Neural crest cell (in vitro differentiated cells): Measurements from ENCODE around the gene ZNF609. TPM values are rescaled to one million over a fixed set of nuclear protein-coding genes. Genes with fewer than 3 reads are reported as not detected.
A peak's percentile ranks its signal among the peaks of the same experiment; 100 is the strongest.

Experiments
- DNase-seq: peaks from one replicate; pipeline ENCODE4 v3.0.0; 2021; ENCODE audit warnings: low read depth, mixed read lengths, low spot score
- H3K27ac Mint-ChIP-seq: one replicate; pipeline ENCODE4 v1.8.0; 2021; ENCODE audit warnings: mild to moderate bottlenecking, mixed read lengths; ENCODE audit not compliant: unreplicated experiment
- H3K27me3 Mint-ChIP-seq: 2 replicates; pipeline ENCODE4 v1.8.0; 2021; ENCODE audit warnings: low read depth, mild to moderate bottlenecking, mixed read lengths
- H3K36me3 Mint-ChIP-seq: 2 replicates; pipeline ENCODE4 v1.8.0; 2021; ENCODE audit warnings: low read depth, mild to moderate bottlenecking, mixed read lengths
- H3K4me1 Mint-ChIP-seq: 2 replicates; pipeline ENCODE4 v1.8.0; 2021; ENCODE audit warnings: mixed read lengths
- H3K4me3 Mint-ChIP-seq: one replicate; pipeline ENCODE4 v1.8.0; 2021; ENCODE audit warnings: mild to moderate bottlenecking, mixed read lengths
- H3K9me3 Mint-ChIP-seq: 2 replicates; pipeline ENCODE4 v1.8.0; 2021; ENCODE audit warnings: mixed read lengths
- total RNA-seq: library from RNA; stranded (reverse); gene quantifications from 2 replicates; pipeline ENCODE4 v1.2.1, GENCODE V29; 2021
- TF ChIP-seq, protein P1 (sequence below): fragments of 200-600 bp; sonication (generic); conservative IDR thresholded peaks from 2 replicates; pipeline ENCODE4 v1.5.0; 2021; ENCODE audit warnings: antibody characterized with exemption, mild to moderate bottlenecking

ZNF609 gene
- total RNA-seq, 1 donor from 2014 or later = 43.0 TPM

DNA sequence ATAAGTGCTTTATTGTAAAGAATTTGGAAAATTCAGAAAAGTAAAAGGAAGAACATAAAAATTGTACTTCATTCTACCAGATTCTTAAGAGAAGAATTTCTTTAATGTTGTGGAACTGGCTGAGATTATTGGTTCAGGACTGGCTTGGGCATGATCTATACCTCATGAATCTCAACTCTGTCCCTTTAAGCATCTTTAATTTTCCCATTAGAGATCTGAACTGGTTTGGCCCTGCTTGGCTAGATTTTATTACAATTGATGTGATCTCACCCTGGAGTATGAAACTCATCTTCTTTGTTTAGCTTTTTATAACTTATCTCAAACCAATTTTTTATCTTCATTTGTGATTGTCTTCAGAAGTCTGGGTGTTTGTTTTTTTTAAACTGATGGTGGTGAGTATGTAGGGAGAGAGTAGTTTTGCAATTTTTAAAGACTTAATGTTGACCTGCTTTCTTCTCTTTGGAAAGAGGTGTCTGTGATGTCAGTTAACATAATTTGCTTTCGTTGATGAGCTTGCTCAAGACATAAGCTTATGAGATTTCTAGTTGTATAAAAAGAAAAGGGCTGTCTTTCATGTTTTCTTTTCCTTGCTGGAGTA, 61.9 kb downstream of the ZNF609 start:
- DNase-seq = no peak
- Mint-ChIP-seq H3K9me3 (no peaks in the 10 kb centered on the region), H3K27me3 (no peaks in the 10 kb centered on the region), H3K36me3 (no peaks in the 10 kb centered on the region), H3K4me1 (peaks cover 50% of the 10 kb centered on the region), H3K4me3 (peak overlapping the region; percentile 67), H3K27ac (peak overlapping the region; percentile 52)
- TF ChIP-seq, protein P1, sequence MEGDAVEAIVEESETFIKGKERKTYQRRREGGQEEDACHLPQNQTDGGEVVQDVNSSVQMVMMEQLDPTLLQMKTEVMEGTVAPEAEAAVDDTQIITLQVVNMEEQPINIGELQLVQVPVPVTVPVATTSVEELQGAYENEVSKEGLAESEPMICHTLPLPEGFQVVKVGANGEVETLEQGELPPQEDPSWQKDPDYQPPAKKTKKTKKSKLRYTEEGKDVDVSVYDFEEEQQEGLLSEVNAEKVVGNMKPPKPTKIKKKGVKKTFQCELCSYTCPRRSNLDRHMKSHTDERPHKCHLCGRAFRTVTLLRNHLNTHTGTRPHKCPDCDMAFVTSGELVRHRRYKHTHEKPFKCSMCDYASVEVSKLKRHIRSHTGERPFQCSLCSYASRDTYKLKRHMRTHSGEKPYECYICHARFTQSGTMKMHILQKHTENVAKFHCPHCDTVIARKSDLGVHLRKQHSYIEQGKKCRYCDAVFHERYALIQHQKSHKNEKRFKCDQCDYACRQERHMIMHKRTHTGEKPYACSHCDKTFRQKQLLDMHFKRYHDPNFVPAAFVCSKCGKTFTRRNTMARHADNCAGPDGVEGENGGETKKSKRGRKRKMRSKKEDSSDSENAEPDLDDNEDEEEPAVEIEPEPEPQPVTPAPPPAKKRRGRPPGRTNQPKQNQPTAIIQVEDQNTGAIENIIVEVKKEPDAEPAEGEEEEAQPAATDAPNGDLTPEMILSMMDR = no peak

DNA sequence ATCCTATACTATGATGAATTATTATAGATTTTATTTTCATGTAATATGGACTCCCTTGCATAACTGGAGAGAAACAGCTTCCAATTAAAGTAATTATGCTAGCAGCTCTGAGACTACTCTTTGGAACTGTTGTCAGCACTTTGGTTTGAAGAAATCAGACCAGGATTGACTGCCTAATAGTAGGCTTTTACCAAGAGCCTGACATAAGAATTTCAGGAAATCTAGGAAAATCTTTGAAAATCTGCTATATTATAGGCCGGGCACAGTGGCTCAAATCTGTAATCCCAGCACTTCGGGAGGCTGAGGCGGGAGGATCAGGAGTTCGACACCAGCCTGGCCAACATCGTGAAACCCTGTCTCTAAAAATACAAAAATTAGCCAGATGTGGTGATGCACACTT, 62.9 kb downstream of the ZNF609 start:
- Mint-ChIP-seq H3K27me3 (no peaks in the 10 kb centered on the region), H3K27ac (no peak overlapping the region), H3K4me1 (peaks cover 51% of the 10 kb centered on the region), H3K36me3 (no peaks in the 10 kb centered on the region), H3K9me3 (no peaks in the 10 kb centered on the region), H3K4me3 (no peak overlapping the region)
- TF ChIP-seq, protein P1 = no peak
- DNase-seq = no peak

DNA sequence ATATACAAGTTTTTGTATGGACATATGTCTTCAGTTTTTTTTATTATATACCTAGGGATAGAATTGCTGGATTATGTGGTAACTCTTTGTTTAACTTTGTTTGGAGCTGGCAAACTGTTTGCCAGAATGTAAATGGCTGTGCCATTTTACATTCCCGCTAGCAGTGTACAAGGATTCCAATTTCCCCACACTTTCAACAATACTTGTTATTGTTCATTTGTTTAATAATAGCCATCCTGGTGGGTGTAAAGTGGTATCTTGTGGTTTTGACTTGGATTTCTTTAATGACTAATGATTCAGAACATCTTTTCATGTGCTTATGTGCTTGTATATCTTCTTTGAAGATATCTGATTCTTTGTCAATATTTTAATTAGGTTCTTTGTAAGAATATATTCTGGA, 64.4 kb downstream of the ZNF609 start:
- no peak for DNase-seq
- Mint-ChIP-seq H3K27ac (no peak overlapping the region), H3K36me3 (peaks cover 2% of the 10 kb centered on the region), H3K4me3 (no peak overlapping the region), H3K4me1 (peaks cover 43% of the 10 kb centered on the region), H3K27me3 (no peaks in the 10 kb centered on the region), H3K9me3 (no peaks in the 10 kb centered on the region)
- TF ChIP-seq, protein P1 = no peak

DNA sequence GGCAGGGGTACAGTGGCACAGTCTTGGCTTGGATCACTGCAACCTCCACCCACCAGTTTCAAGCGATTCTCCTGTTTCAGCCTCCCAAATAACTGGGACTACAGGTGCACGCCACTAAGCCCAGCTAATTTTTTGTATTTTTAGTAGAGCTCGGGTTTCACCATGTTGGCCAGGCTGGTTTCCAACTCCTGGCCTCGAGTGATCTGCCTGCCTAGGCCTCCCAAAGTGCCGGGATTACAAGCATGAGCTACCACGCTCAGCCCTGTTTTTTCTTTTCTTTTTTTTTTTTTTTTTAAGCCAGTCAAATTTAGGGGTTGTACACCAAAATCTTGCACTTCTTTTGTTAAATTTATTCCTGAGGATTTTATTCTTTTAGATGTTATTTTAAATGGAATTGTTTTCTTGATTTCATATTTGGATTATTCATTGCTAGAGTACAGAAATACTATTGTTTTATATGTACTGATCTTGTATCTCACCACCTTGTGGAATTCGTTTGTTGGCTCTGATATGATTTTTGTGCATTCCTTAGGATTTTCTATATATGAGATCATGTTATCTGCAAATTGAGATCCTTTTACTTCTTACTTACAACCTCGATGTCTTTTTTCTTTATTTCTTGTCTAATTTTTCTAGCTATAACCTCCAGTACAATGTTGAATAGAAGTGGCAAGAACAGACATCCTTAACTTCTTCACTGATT, 65.6 kb downstream of the ZNF609 start:
- DNase-seq = no peak

DNA sequence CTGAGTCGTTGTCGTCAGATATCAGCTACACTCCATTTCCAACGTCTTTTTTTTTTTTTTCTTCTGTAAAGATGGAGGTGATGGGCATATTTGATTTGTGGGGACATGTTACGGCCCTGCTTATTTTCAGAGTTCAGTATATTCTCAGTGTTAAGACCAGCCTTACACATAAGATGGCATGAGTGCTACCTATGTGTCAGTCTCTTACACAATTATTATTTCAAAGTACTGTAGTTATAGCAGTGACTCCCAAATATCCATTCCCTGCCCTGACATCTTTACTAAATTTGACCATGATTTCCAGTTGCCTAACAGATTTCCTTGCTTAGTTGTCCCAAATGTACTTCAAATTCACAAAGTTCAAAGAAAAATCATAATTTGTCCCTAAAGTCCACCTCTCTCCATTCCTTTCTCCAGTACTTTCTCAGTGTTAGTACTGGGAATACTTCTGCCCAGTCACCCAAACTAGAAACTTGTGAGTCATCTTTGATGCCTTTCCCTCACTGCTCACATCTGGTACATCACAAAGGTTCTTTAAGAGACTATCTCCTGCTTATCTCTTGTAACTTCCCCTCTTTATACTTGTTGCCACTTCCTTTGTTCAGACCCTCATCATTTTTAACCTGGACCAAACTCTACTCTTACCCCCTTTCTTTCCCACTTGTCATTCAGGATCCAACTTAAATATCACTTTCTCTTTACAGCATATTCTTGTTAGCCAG, 67.0 kb downstream of the ZNF609 start:
- Mint-ChIP-seq H3K27me3 (no peaks in the 10 kb centered on the region), H3K4me3 (no peak overlapping the region), H3K27ac (no peak overlapping the region), H3K9me3 (no peaks in the 10 kb centered on the region), H3K36me3 (peaks cover 2% of the 10 kb centered on the region), H3K4me1 (peaks cover 28% of the 10 kb centered on the region)
- no peak for DNase-seq
- TF ChIP-seq, protein P1 = no peak

More for the DNA sequence above, 65.6 kb downstream of the ZNF609 start:
- TF ChIP-seq, protein P1 = no peak
- Mint-ChIP-seq H3K27ac (no peak overlapping the region), H3K9me3 (no peaks in the 10 kb centered on the region), H3K36me3 (peaks cover 2% of the 10 kb centered on the region), H3K4me1 (peaks cover 35% of the 10 kb centered on the region), H3K4me3 (no peak overlapping the region), H3K27me3 (no peaks in the 10 kb centered on the region)
